Astrocyte (in vitro differentiated cells and primary cell): ENCODE measurements around the gene HMCN1.

ENCODE experiments used
- CTCF ChIP-seq: IDR thresholded peaks from 2 replicates; pipeline ENCODE4 v1.5.1; 2011; ENCODE audit warnings: low read depth, mild to moderate bottlenecking, inconsistent platforms, low read length, moderate library complexity; ENCODE audit not compliant: insufficient read depth
- EZH2 ChIP-seq: IDR thresholded peaks from 2 replicates; pipeline ENCODE4 v1.6.1; 2012; ENCODE audit warnings: mild to moderate bottlenecking, low read length, inconsistent platforms; ENCODE audit not compliant: insufficient read depth

- no peak for TF ChIP-seq EZH2
- no peak for TF ChIP-seq CTCF
These were observed 431.1 kb downstream of the HMCN1 start for GRCh38 chr1:186165303-186165702.
